DND-41 (cell line): ENCODE results near the gene NNMT.

ENCODE experiments used
- ATAC-seq: fragments of 200-7000 bp; cut with Tn5 transposase; 3 replicates; pipeline ENCODE4 v1.9.1; 2021; ENCODE audit warnings: low read depth; ENCODE audit not compliant: insufficient read depth
- DNase-seq: peaks from one replicate; pipeline ENCODE4 v3.0.0-alpha.2; 2020
- H2AFZ ChIP-seq: 2 replicates; pipeline ENCODE4 v1.6.0; 2012; ENCODE audit warnings: low read depth, low read length
- H3K27ac ChIP-seq: 2 replicates; pipeline ENCODE4 v1.5.1; 2012; ENCODE audit warnings: low read length, inconsistent platforms
- H3K27me3 ChIP-seq: fragments of 200-600 bp; sonication (generic); 2 replicates; pipeline ENCODE4 v1.6.0; 2012; ENCODE audit warnings: low read length, mild to moderate bottlenecking, inconsistent platforms; ENCODE audit not compliant: insufficient read depth, poor library complexity
- H3K36me3 ChIP-seq: 2 replicates; pipeline ENCODE4 v1.5.1; 2012; ENCODE audit warnings: low read length, inconsistent platforms; ENCODE audit not compliant: insufficient read depth
- H3K4me1 ChIP-seq: 2 replicates; pipeline ENCODE4 v1.5.1; 2012; ENCODE audit warnings: mild to moderate bottlenecking, low read length; ENCODE audit not compliant: insufficient read depth
- H3K4me2 ChIP-seq: 2 replicates; pipeline ENCODE4 v1.6.0; 2012; ENCODE audit warnings: mild to moderate bottlenecking, moderate library complexity, low read length, inconsistent platforms; ENCODE audit not compliant: insufficient read depth
- H3K4me3 ChIP-seq, 2 experiments: fragments of 200-600 bp in 1 of 2; shearing (Covaris generic) in 1 of 2; 2 replicates each; pipeline ENCODE4 v1.5.1; 2012 to 2016; ENCODE audit warnings: inconsistent platforms in 2 of 2, low read length in 2 of 2, mild to moderate bottlenecking in 2 of 2, low read depth in 1 of 2, moderate library complexity in 1 of 2
- H3K79me2 ChIP-seq: 2 replicates; pipeline ENCODE4 v1.6.0; 2012; ENCODE audit warnings: low read length, inconsistent platforms; ENCODE audit not compliant: insufficient read depth
- H3K9ac ChIP-seq: 2 replicates; pipeline ENCODE4 v1.6.0; 2012; ENCODE audit warnings: low read depth, mild to moderate bottlenecking, inconsistent platforms, low read length, moderate library complexity
- H3K9me3 ChIP-seq: 2 replicates; pipeline ENCODE4 v1.5.1; 2012; ENCODE audit warnings: low read length, moderate library complexity, mild to moderate bottlenecking, inconsistent platforms; ENCODE audit not compliant: insufficient read depth, severe bottlenecking
- H4K20me1 ChIP-seq: 2 replicates; pipeline ENCODE4 v1.6.0; 2012; ENCODE audit warnings: low read length; ENCODE audit not compliant: insufficient read depth
- EZH2 ChIP-seq: IDR thresholded peaks from 3 replicates; pipeline ENCODE4 v1.6.1; 2012; ENCODE audit warnings: borderline replicate concordance, low read depth, mild to moderate bottlenecking, moderate library complexity, low read length, inconsistent platforms; ENCODE audit not compliant: severe bottlenecking
- TF ChIP-seq, protein P1 (sequence below): IDR thresholded peaks from 2 replicates; pipeline ENCODE4 v1.5.1; 2012; ENCODE audit warnings: borderline replicate concordance, low read length, moderate library complexity, mild to moderate bottlenecking; ENCODE audit not compliant: poor library complexity, severe bottlenecking; ENCODE audit errors: extremely low read depth

Gene NNMT

DNA sequence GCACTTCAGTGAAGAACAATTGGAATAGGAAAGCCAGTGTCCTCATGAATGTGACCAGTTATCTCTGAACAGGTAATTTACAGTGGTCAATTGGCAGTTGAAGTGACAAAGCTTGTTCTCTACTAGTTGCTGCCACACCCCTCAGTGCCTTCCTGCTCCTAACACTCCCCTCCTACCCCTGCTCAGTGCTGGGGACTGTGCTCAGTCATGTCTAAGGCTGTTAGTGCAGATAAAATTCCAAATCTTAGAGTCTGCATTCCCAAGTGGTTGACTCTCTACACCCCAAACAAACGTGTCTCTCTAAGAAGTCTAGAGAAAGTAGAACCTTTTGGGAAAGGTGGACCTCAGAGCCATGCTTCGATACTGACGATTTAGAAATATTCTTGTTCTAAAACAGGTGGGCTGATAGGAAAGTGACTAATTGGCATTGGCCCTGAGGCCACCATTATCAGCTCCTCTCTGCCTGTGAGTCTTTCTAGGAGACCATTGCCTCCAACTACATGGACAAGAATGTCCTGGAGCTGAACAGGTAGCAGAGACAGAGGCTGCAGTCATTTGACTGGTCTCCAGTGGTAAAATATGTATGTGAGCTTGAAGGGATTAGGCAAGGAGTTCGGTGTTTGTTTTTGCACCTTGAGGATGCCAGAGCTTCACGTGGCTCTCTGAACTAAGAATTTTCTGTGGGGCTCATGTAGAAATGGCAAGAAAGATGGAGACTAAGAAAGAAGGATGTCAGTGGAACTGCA is 22.1 kb upstream of the NNMT start:
- H2AFZ ChIP-seq: no peak overlapping the region
- no peak overlapping the region for H3K27ac ChIP-seq
- TF ChIP-seq EZH2: no peak
- TF ChIP-seq, protein P1, sequence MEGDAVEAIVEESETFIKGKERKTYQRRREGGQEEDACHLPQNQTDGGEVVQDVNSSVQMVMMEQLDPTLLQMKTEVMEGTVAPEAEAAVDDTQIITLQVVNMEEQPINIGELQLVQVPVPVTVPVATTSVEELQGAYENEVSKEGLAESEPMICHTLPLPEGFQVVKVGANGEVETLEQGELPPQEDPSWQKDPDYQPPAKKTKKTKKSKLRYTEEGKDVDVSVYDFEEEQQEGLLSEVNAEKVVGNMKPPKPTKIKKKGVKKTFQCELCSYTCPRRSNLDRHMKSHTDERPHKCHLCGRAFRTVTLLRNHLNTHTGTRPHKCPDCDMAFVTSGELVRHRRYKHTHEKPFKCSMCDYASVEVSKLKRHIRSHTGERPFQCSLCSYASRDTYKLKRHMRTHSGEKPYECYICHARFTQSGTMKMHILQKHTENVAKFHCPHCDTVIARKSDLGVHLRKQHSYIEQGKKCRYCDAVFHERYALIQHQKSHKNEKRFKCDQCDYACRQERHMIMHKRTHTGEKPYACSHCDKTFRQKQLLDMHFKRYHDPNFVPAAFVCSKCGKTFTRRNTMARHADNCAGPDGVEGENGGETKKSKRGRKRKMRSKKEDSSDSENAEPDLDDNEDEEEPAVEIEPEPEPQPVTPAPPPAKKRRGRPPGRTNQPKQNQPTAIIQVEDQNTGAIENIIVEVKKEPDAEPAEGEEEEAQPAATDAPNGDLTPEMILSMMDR: no peak
- H3K4me2 ChIP-seq: no peak overlapping the region
- ATAC-seq: no peak
- peaks cover 18% of the 10 kb centered on the region for H3K27me3 ChIP-seq
- no peak overlapping the region for H3K9ac ChIP-seq
- no peaks in the 10 kb centered on the region for H3K79me2 ChIP-seq
- H4K20me1 ChIP-seq: no peaks in the 10 kb centered on the region
- H3K4me1 ChIP-seq: no peaks in the 10 kb centered on the region
- DNase-seq: no peak
- no peak overlapping the region for H3K4me3 ChIP-seq
- H3K9me3 ChIP-seq: no peaks in the 10 kb centered on the region
- H3K36me3 ChIP-seq: no peaks in the 10 kb centered on the region

DNA sequence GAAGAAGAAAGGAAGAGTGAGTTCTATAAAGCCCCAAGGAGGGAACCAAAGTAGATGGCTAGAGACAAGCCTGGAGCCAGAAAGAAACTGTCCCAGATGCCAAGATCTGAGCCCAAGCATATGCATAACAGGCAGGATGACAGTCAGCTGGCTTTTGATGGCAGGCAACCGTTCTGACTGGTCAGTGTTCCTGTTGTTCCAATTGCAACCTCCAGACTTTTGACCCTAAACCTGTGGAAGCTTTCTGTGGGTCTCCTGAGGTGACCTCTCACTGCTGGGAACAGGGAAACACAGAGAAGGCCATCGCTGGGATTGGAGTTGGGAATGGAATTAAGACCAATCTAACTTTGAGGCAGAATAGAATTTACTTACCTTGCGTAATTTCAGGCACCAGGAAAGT is 21.6 kb upstream of the NNMT start:
- Histone ChIP-seq H3K4me1 (no peaks in the 10 kb centered on the region), H3K9me3 (no peaks in the 10 kb centered on the region), H3K27me3 (peaks cover 22% of the 10 kb centered on the region), H3K79me2 (no peaks in the 10 kb centered on the region), H3K9ac (no peak overlapping the region), H2AFZ (no peak overlapping the region), H3K27ac (no peak overlapping the region), H3K36me3 (no peaks in the 10 kb centered on the region), H3K4me2 (no peak overlapping the region), H3K4me3 (no peak overlapping the region), H4K20me1 (no peaks in the 10 kb centered on the region)
- TF ChIP-seq, protein P1: no peak
- TF ChIP-seq EZH2: no peak
- no peak for ATAC-seq
- DNase-seq: no peak

DNA sequence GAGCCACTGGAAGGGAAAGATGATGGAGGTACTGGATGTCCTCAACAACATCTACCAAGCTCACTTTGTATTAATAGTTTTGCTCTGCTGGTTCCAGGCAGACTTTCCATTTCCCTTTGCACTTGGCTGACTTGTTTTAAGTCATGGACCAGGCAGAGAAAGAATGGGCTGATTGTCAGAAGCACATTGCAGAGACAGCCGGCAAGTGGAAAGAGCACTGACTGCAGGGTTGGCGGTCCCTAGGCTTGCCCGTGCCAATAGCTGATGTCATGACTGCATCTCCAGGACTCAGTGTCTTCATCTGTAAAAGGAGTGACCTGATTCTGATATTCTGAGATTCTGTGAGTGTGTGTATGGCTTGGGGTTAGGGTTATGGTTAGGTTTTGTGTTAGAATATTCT is 20.9 kb upstream of the NNMT start:
- no peaks in the 10 kb centered on the region for H3K36me3 ChIP-seq
- DNase-seq (no peak), ATAC-seq (no peak)
- no peaks in the 10 kb centered on the region for H3K9me3 ChIP-seq
- no peak overlapping the region for H2AFZ ChIP-seq
- no peak overlapping the region for H3K9ac ChIP-seq
- TF ChIP-seq, protein P1: no peak
- no peak for TF ChIP-seq EZH2
- no peak overlapping the region for H3K27ac ChIP-seq
- H3K27me3 ChIP-seq: peaks cover 26% of the 10 kb centered on the region
- no peaks in the 10 kb centered on the region for H3K79me2 ChIP-seq
- no peak overlapping the region for H3K4me3 ChIP-seq
- no peaks in the 10 kb centered on the region for H3K4me1 ChIP-seq
- no peaks in the 10 kb centered on the region for H4K20me1 ChIP-seq
- no peak overlapping the region for H3K4me2 ChIP-seq
